H54 (cell line): ENCODE results near the gene AARS2.

Experiments used
- DNase-seq: peaks from one replicate; pipeline ENCODE4 v3.0.0; 2011; ENCODE audit warnings: low spot score, mixed read lengths; ENCODE audit not compliant: insufficient read length
- FAIRE-seq: peaks from 3 replicates; lab custom pipeline; 2011; peaks lifted over from hg19 to GRCh38; lab: Jason Lieb, UNC
- POLR2A ChIP-seq: IDR thresholded peaks from 2 replicates; pipeline ENCODE4 v1.6.1; 2011; ENCODE audit warnings: low read depth, mild to moderate bottlenecking, low read length

The AARS2 gene

GRCh38 chr6:44270526-44271405, 42.4 kb downstream of the AARS2 start:
- DNase-seq (no peak), FAIRE-seq (no peak)
- TF ChIP-seq POLR2A: no peak

GRCh38 chr6:44269921-44270525, 43.1 kb downstream of the AARS2 start, which contains the start of gene TMEM151B:
TSS of gene TMEM151B (plus strand) at chr6:44270450. CDS start at chr6:44270743, 293 bp downstream.
- TF ChIP-seq POLR2A: no peak
- DNase-seq (no peak), FAIRE-seq (no peak)

- DNase-seq (no peak), FAIRE-seq (no peak)
- TF ChIP-seq POLR2A: no peak
Observed at GRCh38 chr6:44269178-44269920, 43.8 kb downstream of the AARS2 start.

- FAIRE-seq (no peak), DNase-seq (no peak)
- no peak for TF ChIP-seq POLR2A
Observed at GRCh38 chr6:44268095-44268628, 45.0 kb downstream of the AARS2 start.

GRCh38 chr6:44267252-44267651, 45.9 kb downstream of the AARS2 start:
- DNase-seq (no peak), FAIRE-seq (no peak)
- no peak for TF ChIP-seq POLR2A

GRCh38 chr6:44266347-44266746, 46.8 kb downstream of the AARS2 start:
- no peak for FAIRE-seq
- no peak for DNase-seq
- no peak for TF ChIP-seq POLR2A

- FAIRE-seq (no peak), DNase-seq (no peak)
- no peak for TF ChIP-seq POLR2A
Observed at GRCh38 chr6:44265722-44266233, 47.4 kb downstream of the AARS2 start.

- FAIRE-seq: no peak
Observed at GRCh38 chr6:44265007-44265721, 48.0 kb downstream of the AARS2 start, which contains the start of gene NFKBIE. TSS of gene NFKBIE (minus strand) at chr6:44265551. CDS start at chr6:44265346, 205 bp downstream.

GRCh38 chr6:44264154-44265006, 48.8 kb downstream of the AARS2 start:
- FAIRE-seq (no peak), DNase-seq (no peak)
- no peak for TF ChIP-seq POLR2A

More at GRCh38 chr6:44265007-44265721, 48.0 kb downstream of the AARS2 start, which contains the start of gene NFKBIE:
- DNase-seq: peak; percentile 100
- TF ChIP-seq POLR2A: peak; percentile 98

- no peak for TF ChIP-seq POLR2A
- DNase-seq (no peak), FAIRE-seq (no peak)
Observed at GRCh38 chr6:44263354-44264100, 49.6 kb downstream of the AARS2 start.
